SK-N-SH (cell line): ENCODE data around the gene MAGEA8.

Experiments used
- CHD2 ChIP-seq: fragments of 150-350 bp; IDR thresholded peaks from 2 replicates; pipeline ENCODE4 v1.6.1; 2018; ENCODE audit warnings: low read length; ENCODE audit not compliant: partially characterized antibody
- CTCF ChIP-seq: fragments of 200-600 bp; sonication (generic); IDR thresholded peaks from 2 replicates; pipeline ENCODE4 v1.6.1; 2017; ENCODE audit warnings: antibody characterized with exemption, mild to moderate bottlenecking, moderate library complexity
- EZH2phosphoT487 ChIP-seq: fragments of 200-600 bp; sonication (generic); IDR thresholded peaks from 2 replicates; pipeline ENCODE4 v1.6.1; 2017; ENCODE audit warnings: low read depth, mixed run types, mild to moderate bottlenecking, antibody characterized with exemption, moderate library complexity, borderline replicate concordance
- IRF3 ChIP-seq: fragments of 150-350 bp; IDR thresholded peaks from 2 replicates; pipeline ENCODE4 v1.6.1; 2016; ENCODE audit warnings: mild to moderate bottlenecking, low read depth, low read length
- MAX ChIP-seq: IDR thresholded peaks from 2 replicates; pipeline ENCODE4 v1.4.0; 2012; ENCODE audit warnings: low read depth
- PBX3 ChIP-seq: IDR thresholded peaks from 2 replicates; pipeline ENCODE4; 2012
- RAD21 ChIP-seq: IDR thresholded peaks from 2 replicates; pipeline ENCODE4 v1.6.1; 2012; ENCODE audit warnings: mild to moderate bottlenecking, low read length
- REST ChIP-seq: IDR thresholded peaks from 2 replicates; pipeline ENCODE4 v1.6.1; 2012; ENCODE audit warnings: mild to moderate bottlenecking, low read depth, low read length, moderate library complexity
- USF2 ChIP-seq: fragments of 150-350 bp; IDR thresholded peaks from 2 replicates; pipeline ENCODE4 v1.6.1; 2017; ENCODE audit warnings: antibody characterized with exemption, low read length, low read depth, borderline replicate concordance
- YY1 ChIP-seq: IDR thresholded peaks from 2 replicates; pipeline ENCODE4 v1.4.0; 2012; ENCODE audit warnings: low read depth, mild to moderate bottlenecking

GRCh38 chrX:149881081-149881711, at the start of gene MAGEA8:
- TF ChIP-seq CTCF = peak; percentile 45; the same call in 1 of the 2 replicates
- no peak for TF ChIP-seq EZH2phosphoT487
- TF ChIP-seq IRF3 = no peak
- no peak for TF ChIP-seq MAX
- no peak for TF ChIP-seq YY1
- TF ChIP-seq PBX3 = no peak
- no peak for TF ChIP-seq USF2
- no peak for TF ChIP-seq CHD2
- no peak for TF ChIP-seq REST
- TF ChIP-seq RAD21 = peak; percentile 5; the same call in 1 of the 2 replicates
